RKO (cell line): ENCODE measurements around the gene TMEM179B.
"Not testable (repeated sequence)": the region's sequence is repeated elsewhere in the genome, so short reads cannot be mapped to it uniquely, and the experiment has no call there.

ENCODE experiments used
- DNase-seq: peaks from one replicate; pipeline ENCODE4 v3.0.0-alpha.2; 2016; ENCODE audit warnings: low spot score

The TMEM179B gene, protein sequence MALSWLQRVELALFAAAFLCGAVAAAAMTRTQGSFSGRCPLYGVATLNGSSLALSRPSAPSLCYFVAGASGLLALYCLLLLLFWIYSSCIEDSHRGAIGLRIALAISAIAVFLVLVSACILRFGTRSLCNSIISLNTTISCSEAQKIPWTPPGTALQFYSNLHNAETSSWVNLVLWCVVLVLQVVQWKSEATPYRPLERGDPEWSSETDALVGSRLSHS

DNA sequence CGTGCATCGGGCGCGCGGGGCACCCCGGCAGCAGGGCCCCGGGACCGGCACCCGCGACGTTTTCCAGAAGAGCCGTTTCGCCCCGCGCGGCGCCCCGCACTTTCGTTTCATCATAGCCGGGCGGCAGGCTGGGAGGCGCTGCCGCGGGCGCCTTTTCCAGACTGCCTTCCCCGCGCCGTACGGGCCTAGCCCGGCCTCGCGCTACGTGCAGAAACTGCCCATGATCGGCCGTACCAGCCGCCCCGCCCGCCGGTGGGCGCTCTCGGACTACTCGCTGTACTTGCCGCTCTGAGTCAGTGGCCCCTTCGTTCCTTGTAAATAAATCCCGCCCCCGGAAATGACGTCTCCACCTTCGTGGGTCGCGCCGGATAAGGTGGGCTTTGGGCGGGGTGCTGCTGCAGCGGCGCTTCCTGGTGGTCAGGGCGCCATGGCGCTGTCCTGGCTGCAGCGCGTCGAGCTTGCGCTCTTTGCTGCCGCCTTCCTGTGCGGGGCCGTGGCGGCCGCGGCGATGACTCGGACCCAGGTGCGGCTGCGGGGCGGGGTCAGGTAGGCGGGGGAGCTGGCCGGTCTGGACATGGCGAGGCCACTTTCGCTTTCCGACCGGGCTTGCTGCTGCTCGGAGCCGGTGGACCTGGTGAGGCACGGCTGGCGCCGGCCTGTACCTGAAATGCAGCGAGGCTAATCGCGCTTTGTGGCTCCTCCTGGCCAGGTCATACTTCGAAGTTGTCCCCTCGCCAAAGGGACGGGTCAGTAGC, at the start of gene TMEM179B:
TSS of gene TMEM179B (plus strand) at position 398 of the 755 bp plus-strand sequence. CDS start at position 428, 30 bp downstream.
- DNase-seq: peak; percentile 98

DNA sequence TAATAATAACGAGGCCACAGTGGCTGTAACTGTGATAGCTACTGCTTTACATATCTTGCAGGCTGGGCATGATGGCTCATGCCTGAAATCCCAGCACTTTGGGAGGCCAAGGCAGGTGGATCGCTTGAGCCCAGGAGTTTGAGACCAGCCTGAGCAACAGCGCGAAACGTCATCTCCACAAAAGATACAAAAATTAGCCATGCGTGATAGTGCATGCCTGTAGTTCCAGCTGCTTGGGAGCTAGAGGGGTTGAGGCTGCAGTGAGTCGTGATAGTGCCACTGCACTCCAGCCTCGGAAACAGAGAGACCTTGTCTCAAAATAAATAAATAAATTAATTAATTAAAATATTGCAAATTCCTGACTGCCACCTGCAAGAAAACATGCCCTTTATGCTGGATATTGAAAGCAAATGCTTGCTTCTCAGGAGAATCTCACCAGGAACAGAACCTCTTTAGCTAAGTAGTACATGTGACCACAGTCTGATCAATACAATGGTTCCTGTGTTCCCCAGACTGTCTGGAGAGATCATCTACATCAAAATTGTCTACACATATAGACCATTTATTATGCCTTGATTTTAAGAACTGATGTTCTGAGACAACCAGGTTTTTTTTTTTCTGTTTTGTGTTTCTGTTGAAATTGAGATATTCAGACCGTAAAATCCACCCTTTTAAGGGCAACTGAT, 39.6 kb upstream of the TMEM179B start:
- no peak for DNase-seq

DNA sequence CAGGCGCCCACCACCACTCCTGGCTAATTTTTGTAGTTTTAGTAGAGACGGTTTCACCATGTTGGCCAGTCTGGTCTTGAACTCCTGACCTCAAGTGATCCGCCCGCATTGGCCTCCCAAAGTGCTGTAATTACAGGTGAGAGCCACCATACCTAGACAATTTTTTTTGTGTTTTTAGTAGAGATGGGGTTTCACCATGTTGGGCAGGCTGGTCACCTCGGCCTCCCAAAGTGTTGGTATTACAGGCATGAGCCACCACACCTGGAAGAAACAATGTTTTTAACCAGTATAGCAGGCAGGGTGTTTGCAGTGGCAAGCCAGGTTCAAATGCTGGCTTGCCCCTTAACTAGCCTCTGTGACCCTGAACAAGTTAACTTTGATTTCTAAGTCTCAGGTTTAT, 37.3 kb upstream of the TMEM179B start:
- DNase-seq: not testable (repeated sequence)

DNA sequence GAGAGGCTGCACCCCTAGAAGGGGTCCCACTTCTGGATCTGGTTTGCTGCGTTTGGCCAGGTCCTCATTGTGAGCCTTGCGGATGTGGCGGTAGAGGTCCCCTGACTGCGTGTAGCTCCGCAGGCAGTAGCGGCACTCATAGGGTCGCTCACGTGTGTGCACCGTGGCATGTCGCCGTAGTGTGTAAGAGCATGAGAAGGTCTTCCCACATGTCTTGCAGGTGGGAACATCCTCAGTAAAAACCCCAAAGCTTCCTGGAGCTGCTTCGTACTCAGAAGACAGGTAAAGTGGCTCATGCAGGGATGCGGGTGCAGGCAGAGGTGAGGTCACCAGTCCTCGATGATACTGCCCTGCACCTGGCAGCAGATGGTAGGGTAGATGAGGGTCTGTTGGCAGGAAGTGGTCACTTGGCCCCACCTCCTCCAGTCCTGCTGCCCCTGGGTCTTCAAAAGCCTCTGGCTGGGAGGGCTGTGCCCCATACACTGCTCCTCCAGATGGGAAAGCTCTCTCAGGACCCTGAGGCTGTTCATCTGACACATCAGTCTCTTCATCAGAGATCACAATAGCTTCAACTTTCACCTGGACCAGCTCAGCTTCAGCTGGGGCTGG, 34.9 kb upstream of the TMEM179B start:
- DNase-seq: no peak

DNA sequence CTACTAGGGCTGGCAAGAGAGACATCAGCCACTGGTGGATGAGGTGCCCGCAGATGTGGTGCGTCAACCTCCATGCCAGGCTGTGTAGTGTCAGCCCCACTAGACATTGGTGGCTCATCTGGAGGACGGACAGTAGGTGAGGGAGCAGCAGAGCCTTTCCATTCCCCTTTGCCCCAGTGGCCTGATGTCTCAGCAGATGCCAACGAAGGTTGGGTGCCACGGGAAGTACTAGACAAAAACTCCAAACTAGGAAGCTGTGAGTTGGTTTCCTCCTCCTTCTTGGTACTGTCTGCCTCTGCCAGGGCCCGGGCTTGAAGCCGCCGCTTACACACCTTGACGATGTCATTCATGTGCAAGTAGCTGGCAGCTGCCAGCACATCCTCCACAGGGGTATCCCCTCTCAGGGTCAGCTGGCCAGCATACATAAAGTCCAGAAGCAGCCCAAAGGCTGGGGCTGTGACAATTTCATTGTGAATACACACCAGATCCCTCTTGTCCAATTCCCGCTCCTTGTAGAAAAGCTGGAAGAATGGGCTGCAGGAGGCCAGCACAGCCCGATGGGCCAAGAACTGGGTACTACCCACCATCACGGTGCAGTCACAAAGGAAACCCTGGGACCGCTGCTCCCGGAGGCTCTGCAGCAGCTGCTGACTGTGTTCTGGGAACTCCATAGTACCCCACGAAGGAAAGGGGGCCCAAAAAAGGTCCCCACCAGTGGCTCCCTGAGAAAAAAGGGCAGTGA, 34.0 kb upstream of the TMEM179B start:
- no peak for DNase-seq

DNA sequence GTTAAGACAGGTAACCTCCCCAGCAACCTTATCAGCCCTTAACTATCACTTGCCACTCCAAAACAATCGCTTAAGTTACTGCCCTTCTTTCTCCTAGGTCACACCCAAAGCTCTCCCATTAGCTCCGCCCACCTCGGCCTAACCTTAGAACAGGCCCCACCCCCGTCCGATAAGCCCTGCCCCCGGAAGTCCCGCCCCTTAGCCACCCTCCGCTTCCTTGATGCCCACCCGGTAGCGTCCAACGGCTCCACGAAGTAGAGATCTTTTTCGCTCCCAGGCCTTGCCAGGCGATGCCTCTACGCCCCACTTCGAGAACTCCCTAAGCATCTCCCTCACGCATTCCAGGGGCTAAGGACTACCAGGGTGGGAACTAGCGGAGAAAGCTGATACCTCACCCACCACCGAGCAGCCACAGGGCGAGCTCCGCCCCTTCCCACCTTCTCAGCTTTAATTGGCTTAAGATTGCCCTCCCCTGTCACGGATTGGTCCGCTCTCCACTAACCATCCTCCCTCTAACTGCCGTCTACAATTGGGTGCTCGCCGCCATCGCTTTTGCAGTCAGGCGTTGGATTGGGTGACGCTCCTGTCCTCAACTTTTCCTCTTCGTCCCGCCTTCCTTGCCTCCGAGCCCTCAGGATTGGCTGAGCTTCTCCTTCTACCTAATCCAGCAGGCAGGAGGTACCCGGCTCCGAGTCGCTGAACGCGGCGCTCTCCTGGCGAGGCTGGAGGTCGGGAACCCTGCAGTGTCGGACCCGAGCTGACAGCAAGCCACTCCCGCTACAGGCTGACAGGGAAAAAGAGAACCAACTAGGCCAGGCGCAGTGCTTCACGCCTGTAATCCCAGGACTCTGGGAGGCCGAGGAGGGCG, 33.2 kb upstream of the TMEM179B start, which contains the start of gene ZBTB3:
TSS of gene ZBTB3 (minus strand) at position 425 of the 868 bp plus-strand sequence. CDS start 496 bp downstream, outside the sequence.
- peak; percentile 100 for DNase-seq

DNA sequence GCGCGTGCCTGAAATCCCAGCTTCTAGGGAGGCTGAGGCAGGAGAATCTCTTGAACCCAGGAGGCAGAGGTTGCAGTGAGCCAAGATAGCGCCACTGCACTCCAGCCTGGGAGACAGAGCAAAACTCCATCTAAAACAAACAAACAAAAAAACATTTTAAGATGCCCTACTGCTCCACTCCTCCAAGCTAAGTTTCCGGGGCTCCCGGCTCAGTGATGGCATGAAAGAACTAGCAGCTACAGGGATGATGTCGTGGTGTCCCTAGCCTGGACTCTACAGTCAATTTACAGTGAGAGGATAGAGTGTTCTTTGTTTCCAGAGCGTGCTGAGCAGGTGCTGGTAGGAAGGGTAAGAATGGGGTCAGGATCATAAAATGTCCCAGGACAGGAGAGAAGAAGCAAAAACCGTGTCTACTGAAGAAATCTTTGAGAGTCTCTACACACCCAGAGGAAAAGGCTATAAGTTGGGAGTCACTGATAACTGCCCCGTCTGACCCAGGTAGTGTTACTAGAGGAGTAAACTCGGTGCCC, 32.1 kb upstream of the TMEM179B start:
- no peak for DNase-seq

DNA sequence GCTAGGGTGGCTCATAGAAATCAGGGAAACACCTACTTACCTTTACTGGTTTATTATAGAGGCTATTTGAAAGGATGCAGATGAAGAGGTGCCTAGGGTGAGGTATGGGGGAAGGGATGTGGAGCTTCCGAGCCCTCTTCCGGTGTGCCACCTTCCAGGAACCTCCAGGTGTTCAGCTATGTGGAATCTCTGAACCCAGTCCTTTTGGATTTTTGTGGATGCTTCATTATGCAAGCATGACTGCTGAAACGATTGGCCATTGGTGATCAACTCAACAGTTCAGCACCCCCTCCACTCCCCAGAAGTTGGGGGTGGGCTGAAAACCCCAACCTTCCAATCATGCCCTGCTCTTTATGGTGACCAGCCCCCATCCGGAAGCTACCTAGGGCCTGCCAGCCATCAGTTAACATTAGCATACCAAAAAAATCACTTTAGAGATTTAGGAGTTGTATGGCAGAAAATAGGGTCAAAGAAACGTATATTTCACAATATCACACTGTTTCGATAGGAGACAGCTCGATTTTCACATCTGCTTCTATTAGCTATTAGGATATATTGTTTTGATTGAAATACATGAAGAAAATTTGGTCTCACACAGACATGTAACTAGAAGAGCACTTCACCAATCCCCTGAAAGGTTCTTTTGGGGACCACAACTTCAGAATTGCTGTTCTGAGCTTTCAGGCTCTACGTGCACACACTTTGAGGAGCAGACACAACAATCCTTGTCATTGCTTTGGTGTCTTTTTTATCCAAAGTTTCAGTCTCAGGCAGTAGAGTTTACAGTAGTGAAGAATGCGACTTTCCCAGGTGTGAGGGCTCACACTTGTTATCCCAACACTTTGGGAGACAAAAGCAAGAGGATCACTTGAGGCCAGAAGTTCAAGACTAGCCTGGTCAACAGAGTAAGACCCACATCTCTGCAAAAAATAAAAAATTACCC, 29.1 kb upstream of the TMEM179B start:
- DNase-seq: no peak

DNA sequence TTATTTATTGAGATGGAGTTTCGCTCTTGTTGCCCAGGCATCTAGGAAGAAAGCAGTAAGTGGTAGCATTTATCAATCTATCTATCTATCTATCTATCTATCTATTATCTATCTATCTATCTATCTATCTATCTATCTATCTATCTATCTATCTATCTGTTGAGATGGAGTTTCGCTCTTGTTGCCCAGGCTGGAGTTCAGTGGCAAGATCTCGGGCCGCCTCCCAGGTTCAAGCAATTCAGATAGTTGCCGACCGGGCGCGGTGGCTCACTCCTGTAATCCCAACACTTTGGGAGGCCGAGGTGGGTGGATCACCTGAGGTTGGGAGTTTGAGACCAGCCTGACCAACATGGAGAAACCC, 26.4 kb upstream of the TMEM179B start:
- not testable (repeated sequence) for DNase-seq

DNA sequence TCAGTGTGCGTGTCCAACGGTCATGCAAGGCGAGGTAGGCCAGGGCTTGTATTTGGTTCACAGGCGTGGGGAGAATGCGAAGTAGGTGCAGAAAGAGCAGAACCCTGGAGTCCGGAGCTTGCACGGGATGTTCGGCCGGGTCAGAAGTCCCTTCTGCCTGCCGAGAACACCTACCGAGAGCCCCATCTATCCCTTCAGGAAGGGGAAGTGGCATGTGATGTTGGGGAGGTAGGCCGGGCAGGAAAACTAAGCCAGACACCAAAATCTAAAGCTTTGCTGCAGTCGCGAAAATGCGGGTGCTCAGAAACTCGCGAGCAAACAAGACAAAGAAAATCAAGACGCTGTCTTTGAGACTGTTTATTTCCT, 16.4 kb upstream of the TMEM179B start:
- DNase-seq: peak; percentile 47

DNA sequence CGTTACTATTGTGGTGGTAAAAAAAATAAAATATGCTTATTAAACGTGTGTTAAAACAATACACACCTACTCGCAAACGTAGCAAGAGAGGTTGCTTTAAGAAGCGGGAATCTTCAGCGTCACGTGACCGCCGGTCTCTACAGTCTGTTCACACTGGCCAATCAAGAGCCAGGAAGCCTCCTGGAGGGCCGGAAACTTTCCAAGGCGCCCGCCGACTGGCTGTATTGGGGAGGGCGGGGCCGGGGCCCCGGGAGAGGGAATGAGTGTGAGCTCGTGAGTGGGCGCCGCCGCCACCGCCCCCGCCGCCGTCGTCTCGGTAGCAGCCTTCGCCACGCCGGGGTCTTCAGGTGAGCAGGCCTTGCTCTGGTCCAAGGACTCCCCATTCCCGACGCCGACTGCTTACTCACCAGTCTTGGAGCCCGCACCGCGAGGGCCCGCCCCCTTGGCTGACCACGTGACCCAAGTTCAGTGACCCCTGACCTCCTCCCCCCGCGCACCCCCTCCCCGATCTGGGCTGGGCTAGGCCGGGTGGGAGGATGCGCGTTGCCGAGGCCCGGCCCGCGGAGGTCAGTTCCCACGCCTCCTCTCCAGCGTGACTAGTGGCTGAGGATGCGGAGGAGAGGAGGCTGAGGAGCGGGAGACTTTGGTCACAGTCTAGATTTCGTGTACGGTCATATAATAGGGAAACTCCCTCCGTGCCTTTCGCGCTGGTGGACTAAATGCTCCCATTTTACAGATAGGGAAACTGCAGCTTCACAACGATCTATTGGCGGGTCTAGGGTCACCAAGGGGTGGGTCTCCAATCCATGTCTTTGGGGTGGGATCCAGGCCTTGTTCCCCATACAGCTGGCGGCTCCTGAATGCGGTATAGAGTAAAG, 15.8 kb upstream of the TMEM179B start, which contains the start of gene TAF6L:
TSS of gene TAF6L (plus strand) at position 253 of the 878 bp plus-strand sequence. CDS start 4,388 bp downstream, outside the sequence.
- peak; percentile 98 for DNase-seq

DNA sequence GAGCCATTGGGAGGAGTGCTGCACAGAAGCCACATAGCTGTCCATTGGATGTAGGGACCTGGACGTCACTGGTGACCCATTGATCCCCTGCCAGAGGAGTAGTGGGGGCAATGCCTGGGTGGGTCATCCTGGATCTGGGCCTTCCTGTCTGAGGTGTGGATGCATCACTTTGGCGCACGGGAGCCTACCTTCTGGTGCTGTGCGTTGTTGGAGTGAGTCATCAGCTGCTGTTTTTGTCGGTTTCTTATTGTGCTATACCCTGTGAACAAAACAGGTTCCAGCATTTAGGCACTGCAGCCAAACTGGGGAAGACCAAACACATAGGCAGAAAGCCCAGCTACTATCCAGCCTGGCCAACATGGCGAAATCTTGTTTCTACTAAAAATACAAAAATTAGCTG, 12.8 kb upstream of the TMEM179B start:
- no peak for DNase-seq

DNA sequence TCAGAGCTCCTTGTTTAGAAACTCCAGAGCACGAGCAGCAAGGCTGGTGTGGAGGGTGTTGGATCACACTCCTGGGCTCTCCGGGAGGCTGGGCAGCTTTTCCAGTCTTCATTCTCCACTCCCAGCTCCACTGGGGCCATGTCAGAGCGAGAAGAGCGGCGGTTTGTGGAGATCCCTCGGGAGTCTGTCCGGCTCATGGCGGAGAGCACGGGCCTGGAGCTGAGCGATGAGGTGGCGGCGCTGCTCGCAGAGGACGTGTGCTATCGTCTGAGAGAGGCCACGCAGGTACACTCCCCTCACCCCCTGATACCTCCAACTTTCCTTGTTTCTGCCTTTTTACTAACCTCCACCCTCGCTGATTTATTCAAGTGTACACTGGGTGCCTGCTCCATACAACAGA, 11.6 kb upstream of the TMEM179B start:
- no peak for DNase-seq

DNA sequence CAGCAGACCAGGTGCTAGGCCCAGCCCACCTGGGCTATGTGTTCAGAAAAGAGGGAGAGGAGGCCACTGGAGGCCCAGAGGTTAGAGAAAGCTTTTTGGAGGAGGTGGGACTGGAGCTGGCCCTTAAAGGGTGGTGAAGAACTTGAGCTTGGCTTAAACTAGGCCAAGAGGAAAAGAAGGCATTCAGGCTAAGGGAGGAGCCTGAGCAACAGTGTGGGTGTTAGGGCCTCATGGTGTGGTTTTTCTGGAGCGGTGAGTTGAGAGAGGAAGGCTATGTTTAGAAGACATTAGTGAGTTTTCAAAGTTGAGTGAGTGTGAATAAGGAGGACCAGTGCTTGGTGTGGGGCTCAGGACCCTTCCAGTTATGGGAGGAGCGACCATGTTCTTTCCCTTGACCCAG, 9.8 kb upstream of the TMEM179B start:
- DNase-seq: no peak

DNA sequence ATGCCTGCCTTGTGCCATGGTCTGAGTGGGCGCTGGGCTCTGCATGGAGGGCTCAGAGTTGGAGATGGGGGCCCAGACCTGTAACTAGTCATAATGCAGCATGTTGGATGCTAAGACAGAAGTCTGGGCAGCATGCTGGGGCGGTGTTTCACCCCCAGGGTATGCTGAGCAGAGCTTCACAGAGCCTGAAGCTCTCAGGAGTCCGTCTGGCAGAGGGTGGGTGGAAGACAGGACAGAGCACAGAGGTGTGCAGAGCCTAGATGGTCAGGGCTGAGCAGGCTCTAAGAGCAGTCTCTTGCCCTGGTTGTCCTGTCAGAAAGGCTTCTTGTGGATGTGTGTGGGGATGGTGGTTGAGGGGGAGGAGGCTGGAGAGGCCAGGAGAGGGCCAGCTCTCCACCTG, 8.8 kb upstream of the TMEM179B start:
- no peak for DNase-seq

DNA sequence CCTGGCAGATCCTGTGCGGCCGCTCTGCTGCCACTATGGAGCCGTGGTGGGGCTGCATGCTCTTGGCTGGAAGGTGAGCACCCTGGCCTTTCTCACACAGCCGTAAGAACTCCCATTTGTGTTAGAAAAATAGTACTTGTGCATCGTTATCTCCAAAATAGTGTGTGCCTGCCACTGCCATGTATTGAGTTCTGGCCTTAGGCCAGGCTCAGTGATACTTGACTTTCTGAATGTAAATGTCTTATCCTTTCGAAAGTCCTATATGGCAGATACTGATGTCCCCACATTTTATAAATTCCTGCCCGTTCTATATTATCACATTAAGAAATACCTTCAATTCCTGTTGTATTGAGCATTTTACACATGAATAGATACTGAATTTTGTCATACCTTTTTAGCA, 4.4 kb upstream of the TMEM179B start:
- no peak for DNase-seq

DNA sequence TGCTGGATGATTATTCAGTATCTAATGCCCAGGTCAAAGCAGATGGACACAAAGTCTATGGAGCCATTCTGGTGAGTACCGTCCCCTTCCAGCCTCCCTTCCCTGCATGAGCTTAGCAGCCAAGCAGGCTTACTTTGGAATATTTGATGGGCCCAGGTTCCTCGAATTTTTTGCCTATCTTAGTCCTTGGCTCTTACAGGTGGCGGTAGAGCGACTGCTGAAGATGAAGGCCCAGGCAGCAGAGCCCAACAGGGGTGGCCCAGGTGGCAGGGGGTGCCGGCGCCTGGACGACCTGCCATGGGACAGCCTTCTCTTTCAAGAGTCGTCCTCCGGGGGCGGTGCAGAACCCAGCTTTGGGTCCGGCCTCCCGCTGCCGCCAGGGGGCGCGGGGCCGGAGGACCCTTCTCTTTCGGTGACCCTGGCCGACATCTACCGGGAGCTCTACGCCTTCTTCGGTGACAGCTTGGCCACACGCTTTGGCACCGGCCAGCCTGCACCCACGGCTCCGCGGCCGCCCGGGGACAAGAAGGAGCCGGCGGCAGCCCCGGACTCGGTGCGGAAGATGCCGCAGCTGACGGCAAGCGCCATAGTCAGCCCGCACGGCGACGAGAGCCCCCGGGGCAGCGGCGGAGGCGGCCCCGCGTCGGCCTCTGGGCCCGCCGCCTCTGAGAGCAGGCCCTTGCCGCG, 741 bp upstream of the TMEM179B start:
- peak; percentile 89 for DNase-seq

DNA sequence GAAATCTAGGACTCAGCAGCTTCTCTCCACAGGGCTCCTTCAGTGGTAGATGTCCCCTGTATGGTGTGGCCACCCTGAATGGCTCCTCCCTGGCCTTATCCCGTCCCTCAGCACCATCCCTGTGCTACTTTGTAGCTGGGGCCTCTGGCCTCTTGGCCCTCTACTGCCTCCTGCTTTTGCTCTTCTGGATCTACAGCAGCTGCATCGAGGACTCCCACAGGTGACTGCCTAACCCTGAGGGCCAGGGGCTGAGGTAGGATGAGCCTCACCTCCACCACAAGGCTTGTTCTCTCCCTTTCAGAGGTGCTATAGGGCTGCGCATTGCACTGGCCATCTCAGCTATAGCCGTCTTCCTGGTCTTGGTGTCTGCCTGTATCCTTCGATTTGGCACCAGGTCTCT, 1.8 kb downstream of the TMEM179B start:
- DNase-seq: no peak
